NCI-H460 (cell line): ENCODE data around the gene TTC33. TPM values are rescaled to one million over a fixed set of nuclear protein-coding genes. Genes with fewer than 3 reads are reported as not detected.

Source experiments
- DNase-seq: peaks from one replicate; pipeline ENCODE4 v3.0.0-alpha.2; 2016; ENCODE audit warnings: low read depth; ENCODE audit errors: extremely low read depth
- total RNA-seq: library from RNA; depleted of rRNA; stranded (reverse); fragments of >200 nt; shearing (Covaris generic); gene quantifications from 2 replicates; pipeline ENCODE4 v1.2.3, GENCODE V29; 2014

TTC33 gene
- total RNA-seq, 1 experiment from 2014 or later = 25.1 TPM

DNA sequence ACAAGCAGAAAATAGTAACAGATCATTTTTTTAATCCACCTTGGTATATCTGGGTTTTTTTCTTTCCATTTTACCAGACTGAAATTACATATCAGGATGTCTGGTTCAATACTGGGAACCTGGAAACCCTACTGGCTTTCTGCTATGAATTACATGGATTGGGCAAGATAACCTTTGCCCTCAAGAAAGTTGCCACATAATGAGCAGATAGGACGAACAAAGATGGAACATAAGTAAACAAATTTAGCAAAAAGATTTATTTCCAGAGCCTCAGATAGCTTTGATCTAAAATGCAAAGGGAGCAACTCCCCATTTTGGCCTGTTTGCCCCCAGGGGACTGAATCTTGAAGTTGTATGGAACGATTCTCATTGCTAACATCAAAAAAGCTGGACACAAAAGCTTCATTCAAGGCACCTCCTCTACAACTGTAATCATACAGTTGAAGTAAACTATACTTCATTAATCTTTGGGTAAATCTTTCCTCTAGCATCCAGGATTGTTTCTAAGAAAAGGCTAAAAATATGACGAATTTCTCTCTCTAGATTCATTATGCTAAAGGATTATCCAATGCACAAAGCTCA is 207.7 kb downstream of the TTC33 start:
- no peak for DNase-seq

DNA sequence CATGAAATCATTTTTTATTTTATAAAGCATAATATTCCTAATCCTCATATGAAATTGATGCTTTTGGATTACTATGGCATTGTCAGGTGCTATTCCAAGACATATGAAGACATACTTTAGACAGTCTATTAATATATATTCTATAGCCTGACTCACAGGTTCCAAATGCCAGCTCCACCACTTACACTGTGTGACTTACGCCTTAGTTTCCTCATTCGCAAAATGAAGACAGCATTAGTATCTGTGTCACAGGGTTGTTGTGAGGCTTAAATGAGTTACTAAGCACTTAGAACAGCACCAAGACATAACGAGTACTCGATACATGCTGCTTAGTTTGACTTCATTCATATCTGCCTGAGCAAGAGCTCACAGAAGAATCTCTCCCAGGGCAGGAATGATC is 208.2 kb downstream of the TTC33 start:
- DNase-seq = no peak

DNA sequence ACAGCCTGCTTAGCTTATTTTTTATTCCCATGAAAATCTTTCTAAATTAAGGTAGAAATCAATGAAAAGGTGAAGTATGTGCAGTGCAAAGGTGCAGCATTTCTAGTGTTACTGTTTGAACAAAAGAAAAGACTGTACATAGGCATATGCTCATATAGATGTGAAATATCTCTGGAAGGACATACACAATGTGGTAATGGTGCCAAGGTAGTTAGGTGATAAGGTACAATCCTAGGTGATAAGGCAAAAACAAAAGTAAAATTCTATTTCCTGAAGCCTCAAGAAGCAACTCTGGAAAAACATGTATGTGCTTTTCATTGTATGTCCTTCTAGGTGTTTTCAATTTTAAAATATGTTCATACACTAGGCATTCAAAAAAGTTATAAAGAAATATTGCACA is 215.5 kb downstream of the TTC33 start:
- no peak for DNase-seq

DNA sequence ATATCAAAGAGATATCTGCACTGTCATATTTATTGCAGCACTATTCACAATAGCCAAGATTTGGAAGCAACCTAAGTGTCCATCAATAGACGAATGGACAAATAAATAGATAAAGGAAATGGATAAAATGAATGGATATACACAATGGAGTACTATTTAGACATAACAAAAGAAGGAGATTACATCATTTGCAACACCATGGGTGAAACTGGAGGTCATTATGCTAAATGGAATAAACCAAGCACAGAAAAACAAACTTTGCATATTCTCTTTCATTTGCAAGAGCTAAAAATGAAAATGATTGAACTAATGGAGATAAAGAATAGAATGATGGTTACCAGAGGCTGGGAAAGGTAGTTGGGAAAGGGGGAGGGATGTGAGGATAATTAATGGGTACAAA is 231.1 kb downstream of the TTC33 start:
- no peak for DNase-seq

DNA sequence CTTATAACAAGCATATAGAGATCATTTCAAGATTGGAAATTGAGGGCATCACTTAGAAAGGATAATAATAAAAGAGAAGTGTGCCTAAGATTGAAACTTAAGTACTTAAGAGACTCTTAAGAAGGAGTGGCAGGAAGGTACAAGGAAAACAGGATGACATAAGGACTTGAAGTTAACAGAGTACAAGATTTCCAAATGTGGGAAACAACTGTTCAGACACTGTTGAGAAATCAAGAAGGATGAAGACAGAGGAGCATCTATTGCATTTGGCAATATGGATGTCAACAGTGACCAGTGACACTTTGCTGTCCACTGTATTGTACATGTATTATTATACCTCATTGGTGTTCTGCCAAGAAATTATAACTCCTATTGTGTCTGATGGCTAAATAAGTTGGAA is 233.8 kb downstream of the TTC33 start:
- DNase-seq = no peak

DNA sequence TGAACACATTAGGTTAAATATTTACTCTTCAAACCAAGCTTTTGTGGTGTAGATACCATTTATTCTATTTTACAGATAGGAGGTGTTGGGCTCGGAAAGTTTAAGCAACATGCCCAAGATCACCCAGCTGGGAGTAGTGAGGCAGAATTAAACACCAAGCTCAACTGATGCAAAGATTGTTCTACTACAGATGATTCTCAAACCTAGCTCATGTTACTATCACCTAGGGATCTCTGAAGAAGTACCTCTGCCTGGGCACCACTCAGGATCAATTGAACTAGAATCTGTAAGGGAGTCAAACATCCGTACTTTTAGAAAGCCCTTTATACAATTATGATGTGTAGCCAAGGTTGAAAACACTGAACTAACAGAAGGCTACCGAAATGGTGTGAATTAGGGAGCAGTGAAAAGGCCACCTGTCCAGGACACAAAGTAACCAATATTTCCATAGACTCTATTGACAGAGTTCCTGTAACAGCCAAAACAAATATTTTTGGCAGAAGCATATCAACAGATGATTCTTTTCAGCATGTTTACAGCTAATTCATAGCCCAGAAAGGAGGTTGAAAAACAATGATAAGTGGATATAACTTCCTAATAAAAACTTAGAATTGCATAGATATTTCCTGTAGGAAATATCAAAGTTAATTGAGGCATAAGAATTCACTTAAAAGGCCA is 234.5 kb downstream of the TTC33 start:
- DNase-seq = no peak

DNA sequence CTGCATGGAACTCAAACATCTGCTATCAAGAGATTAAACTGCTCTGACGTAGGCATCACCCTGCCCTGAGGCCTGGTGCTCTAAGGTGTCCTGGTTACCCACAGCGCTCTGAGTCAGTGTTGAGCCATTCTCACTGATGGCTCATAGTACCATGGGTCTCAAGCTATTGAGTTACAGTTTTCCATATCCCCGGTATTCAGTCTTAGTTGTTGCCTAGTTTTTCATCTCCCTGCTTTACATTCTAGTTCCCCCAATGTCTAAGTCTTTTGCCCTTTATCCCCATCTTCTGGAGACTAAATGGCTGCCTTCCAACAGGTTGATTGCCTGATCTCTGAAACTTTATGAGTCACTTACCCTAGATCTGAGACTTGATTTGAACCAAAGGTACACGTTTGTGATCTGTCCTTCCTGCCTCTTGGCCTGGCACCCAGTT is 237.3 kb downstream of the TTC33 start:
- DNase-seq = no peak

DNA sequence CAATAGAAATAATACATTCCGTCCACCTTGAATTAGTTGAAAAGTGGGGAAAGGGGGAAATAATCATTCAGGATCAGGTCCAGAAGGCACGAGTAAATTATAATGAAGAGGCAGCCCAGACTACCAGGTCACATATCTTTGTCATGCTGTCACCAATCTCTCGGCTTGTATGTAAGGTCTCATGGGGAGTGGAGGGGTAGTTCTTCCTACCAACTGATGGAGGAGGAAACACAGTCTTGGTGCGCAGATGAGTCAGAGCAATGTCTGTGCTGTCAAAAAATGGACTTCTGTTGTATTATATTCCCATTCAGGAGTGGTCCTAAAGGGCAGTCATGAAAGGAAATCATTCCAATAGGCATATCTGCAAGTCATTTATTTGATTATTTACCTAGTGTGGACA is 240.3 kb downstream of the TTC33 start:
- no peak for DNase-seq

DNA sequence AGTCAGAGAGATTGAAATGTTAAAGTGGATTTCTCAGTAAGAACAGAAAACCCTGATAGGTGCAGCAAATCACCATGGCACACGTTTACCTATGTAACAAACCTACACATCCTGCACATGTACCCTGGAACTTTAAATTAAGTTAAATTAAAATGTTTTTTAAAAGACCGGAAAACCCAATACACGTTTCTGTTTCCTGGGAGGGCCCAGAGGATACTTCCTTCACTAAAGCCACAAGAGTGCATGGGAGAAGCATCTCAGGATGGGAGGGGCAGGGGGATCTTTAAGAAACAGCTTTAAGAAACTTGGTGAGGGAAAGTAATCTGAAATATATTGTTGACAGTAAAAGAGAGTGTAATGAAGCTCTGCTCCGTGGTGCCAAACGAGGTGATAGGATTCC is 240.8 kb downstream of the TTC33 start:
- no peak for DNase-seq

DNA sequence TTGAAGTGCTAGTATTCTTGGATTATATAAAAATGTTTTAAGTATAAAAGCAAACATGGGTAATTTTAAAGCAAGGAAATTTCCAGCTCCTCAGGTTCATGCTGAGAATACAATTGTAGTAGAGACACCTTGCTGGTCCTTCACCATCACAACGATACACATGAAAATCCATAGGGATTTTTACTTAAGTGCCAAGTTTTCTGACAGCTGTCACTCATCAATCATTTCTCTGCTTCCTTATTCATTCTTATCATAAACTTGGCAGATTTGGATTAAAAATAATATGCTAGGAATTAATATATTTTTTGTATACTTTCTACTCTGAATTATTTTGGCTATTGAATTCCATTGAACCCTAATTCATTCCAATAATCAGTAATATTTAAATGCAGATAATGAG is 244.0 kb downstream of the TTC33 start:
- no peak for DNase-seq

DNA sequence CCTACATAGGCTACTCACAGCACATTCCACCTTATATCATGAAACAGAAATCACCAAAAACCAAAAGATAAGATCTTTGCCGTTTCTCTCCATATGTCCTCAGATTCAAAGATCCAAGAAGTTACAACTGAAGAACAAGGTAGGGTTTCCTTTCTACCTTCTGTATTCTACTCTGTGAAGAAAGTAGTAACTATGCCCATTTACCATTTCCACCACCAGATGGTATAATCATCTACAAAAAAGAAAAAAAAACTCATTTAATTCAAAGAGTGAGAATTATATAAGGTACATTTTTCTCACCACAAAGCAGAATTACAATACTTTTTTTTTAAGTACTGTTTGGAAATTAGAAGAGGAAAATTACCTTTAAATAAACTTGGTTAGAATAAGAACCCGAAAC is 248.7 kb downstream of the TTC33 start:
- no peak for DNase-seq

DNA sequence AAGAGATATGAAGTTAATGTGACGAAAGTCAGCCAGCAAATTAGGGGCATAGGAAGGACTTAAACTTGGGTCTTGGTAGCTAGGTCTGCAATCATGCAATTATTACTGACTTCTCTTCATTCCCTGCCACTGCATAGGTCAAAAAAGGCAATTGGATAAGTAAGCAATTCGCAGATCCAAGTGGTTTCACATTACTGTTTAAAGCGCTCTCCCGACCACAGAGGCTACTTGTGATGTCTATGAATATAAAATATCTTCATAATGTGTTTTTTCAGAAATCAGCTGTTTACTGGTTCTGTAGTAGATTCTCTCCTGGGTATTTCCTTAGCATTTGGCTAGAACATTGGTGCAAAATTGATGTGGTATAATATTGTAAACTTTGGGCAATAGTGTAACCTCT is 250.7 kb downstream of the TTC33 start:
- no peak for DNase-seq

DNA sequence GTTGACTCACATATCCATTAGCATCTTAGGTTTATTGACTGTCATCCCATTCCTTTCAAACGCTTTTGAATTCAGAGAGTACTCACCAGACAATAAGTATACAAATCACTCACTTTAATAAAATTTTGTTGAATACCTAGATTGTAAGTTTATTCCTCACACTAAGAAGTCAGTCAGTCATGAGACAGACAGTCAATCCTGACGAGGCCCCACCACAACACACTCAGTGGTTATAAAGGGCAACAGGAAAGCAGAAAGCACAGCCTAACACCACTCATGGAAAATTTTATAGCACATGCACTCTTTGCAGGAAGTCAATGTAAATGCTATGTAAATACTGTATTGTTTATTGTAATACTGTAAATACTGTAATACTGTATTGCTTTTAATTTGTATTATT is 252.3 kb downstream of the TTC33 start:
- DNase-seq = no peak

DNA sequence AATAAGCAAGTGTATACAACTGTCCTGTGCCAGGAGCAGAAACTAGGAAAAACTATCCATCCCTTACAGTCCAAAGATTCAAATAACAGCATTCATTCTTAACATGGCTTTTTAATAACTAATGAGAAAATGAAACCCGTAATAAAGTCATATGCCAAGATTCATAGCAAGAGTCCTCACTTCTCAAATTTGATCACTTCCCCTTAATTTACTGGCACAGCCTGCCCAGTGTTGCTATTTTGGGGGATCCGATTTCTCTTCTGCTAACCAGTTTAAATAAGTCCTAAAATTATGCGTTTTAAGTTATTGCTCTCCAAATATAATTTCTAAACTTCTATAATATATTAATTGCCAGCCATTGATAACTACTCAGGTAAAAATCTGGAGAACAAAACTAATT is 253.0 kb downstream of the TTC33 start:
- DNase-seq = no peak

DNA sequence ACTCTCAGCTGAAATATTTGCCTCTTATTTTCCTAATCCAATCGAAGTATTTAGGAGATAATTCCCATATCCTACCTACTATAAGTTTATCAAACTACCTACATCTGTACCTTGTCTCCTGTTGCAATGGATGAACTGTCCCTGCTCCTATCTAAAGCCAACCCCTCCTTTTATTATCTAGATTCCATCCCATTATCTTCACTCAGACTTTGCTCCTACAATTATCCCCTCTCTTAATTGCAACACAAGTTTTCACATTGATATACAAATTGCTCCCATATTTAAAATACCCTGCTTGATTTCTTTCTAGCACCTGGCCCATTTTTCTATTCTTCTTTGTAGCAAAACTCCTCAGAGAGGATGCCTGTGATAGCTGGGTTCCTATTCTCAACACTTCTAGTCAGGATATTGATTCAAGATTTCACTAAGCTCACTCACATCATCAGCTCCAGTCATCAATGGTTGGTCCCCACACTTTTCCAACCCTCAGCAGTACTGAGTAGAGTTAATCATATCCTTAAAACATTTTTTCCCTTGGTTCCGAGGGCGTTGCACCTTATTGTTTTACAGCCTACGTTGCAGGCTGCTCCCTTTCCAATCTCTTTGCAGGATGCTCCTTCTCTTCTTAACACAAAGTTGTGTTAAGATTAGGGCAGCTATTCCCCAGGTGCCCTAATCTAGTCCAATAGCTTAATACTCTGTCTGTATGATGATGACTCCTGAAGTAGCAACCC is 253.9 kb downstream of the TTC33 start:
- DNase-seq = no peak

DNA sequence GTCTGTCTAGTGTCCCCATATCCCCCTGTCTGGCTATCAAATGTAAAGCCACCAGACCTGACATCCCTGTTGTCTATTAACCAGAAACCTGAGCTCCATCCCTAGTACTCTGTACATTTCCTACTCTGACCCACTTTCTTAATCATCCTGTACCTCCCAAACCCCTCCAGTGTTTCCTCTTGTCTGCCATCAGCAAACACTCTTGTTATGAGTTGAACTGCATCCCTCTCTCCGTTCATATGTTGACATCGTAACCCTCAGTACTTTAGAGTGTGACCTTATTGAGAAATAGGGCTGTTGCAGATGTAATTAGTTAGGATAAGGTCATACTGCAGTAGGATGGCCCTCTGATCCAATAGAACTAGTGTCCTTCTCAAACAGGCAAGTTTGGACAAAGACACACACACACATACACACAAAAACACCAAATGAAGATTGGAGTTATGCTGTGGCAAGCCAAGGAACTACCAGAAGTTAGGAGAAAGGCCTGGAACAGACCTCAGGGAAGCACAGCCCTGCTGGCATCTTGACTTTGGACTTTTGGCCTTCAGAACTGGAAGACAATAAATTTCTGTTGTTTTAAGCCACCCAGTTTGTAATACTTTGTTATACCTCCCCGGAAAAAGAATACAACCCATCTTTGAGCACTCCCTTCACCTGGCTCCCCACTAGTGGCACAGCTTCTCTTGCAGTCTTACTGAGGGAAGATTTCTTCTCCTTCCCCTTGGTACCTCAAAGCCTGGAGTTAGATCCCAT is 256.1 kb downstream of the TTC33 start:
- DNase-seq = no peak

DNA sequence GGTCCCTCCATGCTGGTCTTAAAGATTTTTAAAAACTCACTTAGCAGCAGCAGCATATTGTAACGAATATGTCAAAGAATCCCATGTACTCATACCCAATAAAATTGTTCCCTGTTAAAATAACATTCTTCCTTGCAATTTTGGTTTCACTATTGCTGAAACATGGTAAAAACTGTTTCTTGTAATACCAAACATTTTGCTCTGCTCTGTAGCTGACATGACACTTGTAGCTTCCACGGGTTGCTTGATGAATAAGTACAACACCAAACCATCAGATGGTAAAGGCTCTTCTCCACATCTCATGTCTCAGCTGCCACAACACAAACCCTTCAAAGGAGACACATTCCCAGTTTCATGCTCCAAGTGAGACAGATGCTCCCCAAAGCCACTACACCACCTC is 256.8 kb downstream of the TTC33 start:
- DNase-seq = no peak

DNA sequence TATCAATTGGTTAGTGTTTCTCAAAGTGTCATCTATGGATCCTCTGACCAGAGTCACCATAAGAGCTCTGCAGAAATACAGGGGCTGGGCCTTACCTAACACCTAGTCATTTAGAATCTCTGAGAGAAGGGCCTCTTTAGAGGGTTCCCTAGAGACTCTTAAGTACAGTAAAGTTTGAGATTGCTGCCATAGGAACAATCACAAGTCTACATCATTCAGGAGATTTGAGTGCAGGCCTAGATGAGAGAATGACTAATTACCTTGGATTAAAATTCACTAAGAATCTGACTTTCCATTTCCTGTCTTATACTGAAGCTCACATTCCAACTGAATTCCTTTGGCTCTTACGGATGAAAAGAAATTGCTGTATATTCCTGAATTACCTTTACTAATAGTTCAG is 258.2 kb downstream of the TTC33 start:
- DNase-seq = no peak

DNA sequence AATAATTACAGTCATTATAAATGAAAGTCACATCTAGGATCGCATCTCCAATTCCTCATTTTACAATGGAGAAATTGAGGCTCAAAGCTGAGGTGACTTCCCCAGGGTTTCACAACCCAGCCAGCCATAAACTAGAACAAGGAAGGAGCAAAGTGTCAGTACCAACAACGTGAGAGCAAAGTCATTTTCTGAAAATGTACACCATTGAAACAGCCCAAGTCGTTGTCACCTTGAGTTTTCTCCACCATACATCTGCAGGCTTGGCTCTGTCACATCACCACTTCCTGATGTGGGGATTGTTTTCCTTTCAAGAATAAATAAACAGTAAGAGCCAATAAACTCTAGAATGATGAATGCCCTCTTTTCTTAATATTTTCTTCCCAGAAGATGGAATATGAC is 260.5 kb downstream of the TTC33 start:
- no peak for DNase-seq

DNA sequence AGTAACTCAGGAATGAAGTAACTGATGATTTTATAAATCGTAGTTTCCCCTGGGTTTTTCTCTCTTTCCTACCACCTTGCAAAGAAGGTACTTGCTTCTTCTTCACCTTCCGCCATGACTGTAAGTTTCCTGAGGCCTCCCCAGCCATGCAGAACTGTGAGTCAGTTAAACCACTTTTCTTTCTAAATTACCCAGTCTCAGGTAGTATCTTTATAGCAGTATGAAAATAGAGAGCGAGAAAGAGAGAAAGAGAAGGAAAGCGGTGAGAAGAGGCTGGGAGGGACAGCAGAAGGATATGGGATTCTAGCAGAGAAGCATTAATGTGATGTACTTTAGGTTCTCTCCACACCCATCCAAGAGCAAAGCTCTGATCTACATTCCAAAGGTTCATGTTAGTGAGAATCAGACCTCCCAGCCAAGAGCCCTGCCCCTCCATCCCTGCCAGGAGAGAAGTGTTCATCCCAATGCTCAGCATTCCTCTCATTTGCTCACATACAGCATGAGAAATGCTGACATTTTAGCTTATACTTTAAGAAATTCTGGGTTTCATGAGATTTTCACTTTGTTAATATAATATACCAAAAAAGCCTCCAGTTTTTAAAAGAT is 261.0 kb downstream of the TTC33 start:
- no peak for DNase-seq

DNA sequence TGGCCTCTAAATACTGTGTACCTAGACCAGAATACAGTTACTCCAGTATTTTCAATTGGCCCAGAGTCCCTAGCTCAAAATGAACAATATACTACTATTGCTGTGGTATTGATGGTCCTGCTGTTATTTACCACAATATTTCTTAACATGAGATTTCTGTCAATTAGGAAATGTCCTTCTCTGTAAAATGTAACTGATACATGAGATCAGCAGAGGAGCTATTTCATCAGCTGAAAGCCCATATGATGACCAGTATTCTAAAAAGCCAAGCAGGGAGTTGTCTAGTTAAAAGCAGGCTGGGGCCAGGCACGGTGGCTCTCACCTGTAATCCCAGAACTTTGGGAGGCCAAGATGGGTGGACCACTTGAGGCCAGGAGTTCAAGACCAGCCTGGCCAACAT is 263.7 kb downstream of the TTC33 start:
- DNase-seq = no peak
